ENCODE measurements around the gene POLR2C.

DNA sequence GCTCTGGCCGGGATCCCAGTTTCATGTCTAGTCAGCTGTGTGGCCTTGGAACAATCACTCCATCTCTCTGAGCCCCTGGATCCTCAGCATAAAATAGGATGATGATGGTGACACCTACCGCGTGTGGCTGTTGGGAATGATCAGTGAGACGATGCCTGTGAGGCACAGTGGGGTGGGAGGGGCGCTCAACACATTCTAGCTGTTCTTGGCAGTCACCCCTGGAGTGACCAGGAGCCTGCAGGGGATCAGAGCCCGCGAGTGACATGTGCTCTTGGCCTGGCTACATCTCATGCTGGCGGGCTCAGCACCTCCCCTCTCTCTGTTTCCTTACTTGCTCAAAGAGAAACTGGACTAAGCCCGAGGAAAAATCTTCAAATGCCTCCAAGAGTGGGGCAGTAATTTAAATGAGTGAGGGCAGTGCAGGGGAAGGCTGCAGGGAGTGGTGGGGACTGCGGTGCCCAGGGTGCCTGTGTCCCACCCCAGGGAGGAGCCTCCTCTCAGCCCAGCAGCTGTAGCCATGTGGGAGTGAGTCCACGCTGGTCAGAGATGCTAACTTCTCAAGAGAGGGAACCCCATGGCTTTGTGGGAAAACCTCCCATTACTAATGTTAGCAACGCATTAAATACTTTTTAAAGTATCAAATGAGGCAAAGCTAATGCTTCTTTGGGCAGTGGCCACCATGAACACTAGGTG is 46.9 kb downstream of the POLR2C start:
- TF ChIP-seq, protein P1, sequence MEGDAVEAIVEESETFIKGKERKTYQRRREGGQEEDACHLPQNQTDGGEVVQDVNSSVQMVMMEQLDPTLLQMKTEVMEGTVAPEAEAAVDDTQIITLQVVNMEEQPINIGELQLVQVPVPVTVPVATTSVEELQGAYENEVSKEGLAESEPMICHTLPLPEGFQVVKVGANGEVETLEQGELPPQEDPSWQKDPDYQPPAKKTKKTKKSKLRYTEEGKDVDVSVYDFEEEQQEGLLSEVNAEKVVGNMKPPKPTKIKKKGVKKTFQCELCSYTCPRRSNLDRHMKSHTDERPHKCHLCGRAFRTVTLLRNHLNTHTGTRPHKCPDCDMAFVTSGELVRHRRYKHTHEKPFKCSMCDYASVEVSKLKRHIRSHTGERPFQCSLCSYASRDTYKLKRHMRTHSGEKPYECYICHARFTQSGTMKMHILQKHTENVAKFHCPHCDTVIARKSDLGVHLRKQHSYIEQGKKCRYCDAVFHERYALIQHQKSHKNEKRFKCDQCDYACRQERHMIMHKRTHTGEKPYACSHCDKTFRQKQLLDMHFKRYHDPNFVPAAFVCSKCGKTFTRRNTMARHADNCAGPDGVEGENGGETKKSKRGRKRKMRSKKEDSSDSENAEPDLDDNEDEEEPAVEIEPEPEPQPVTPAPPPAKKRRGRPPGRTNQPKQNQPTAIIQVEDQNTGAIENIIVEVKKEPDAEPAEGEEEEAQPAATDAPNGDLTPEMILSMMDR (IDR thresholded peaks at IDR 0.05; ENCODE audit: insufficient read depth, low read depth, low read length): no peak
- no peak for TF ChIP-seq EZH2 (IDR thresholded peaks at IDR 0.05; ENCODE audit: insufficient read depth, low read length)
